DMS 273 treated with DMSO at 0.1 percent for 48 hours (cell line): Measurements from ENCODE around the gene UPK1B.
A peak's percentile ranks its signal among the peaks of the same experiment; 100 is the strongest.
"Not testable (repeated sequence)": the region's sequence is repeated elsewhere in the genome, so short reads cannot be mapped to it uniquely, and the experiment has no call there.

Experiments
- DNase-seq: peaks from one replicate; lab custom pipeline; 2025; lab: John Stamatoyannopoulos, UW

UPK1B gene

GRCh38 chr3:119225121-119225520 lies 51.7 kb downstream of the UPK1B start:
- no peak for DNase-seq

GRCh38 chr3:119227070-119227850 lies 53.9 kb downstream of the UPK1B start:
- no peak for DNase-seq

GRCh38 chr3:119228373-119229145 lies 55.2 kb downstream of the UPK1B start:
- DNase-seq, result no peak

GRCh38 chr3:119229190-119229589 lies 55.8 kb downstream of the UPK1B start:
- DNase-seq, result no peak

GRCh38 chr3:119230071-119230470 lies 56.7 kb downstream of the UPK1B start:
- no peak for DNase-seq

GRCh38 chr3:119230745-119231144 lies 57.3 kb downstream of the UPK1B start:
- no peak for DNase-seq

GRCh38 chr3:119234610-119235009 lies 61.2 kb downstream of the UPK1B start:
- DNase-seq, result no peak

- no peak for DNase-seq
These were observed 61.8 kb downstream of the UPK1B start for GRCh38 chr3:119235151-119235550.

GRCh38 chr3:119236756-119237155 lies 63.4 kb downstream of the UPK1B start:
- DNase-seq, result no peak

- DNase-seq, result no peak
These were observed 63.9 kb downstream of the UPK1B start for GRCh38 chr3:119237299-119237698.

- no peak for DNase-seq
These were observed 65.0 kb downstream of the UPK1B start for GRCh38 chr3:119238363-119238762.

GRCh38 chr3:119239206-119239820 lies 65.9 kb downstream of the UPK1B start:
- DNase-seq, result no peak

GRCh38 chr3:119240101-119240590 lies 66.7 kb downstream of the UPK1B start:
- DNase-seq, result no peak

- DNase-seq, result peak; percentile 83
These were observed 67.4 kb downstream of the UPK1B start, which contains the start of gene B4GALT4 for GRCh38 chr3:119240591-119241434. B4GALT4 (minus strand) TSS chr3:119240878; CDS start chr3:119230099, 10,779 bp downstream.

- not testable (repeated sequence) for DNase-seq
These were observed 69.1 kb downstream of the UPK1B start for GRCh38 chr3:119242387-119243057.

- not testable (repeated sequence) for DNase-seq
These were observed 69.7 kb downstream of the UPK1B start for GRCh38 chr3:119243058-119243529.

GRCh38 chr3:119243712-119244111 lies 70.3 kb downstream of the UPK1B start:
- no peak for DNase-seq

- no peak for DNase-seq
These were observed 72.4 kb downstream of the UPK1B start for GRCh38 chr3:119245778-119246177.
